ENCODE results near the gene EPHB6.

EPHB6 gene

GRCh38 chr7:142835487-142835886 is 19.4 kb upstream of the EPHB6 start:
- Histone ChIP-seq H3K27me3 (ENCODE audit: insufficient read depth, low read length) (no peaks in the 10 kb centered on the region), H3K9me3 (ENCODE audit: insufficient read depth, low read depth, low read length) (no peaks in the 10 kb centered on the region), H3K9ac (ENCODE audit: low read depth, low read length) (no peak overlapping the region), H3K36me3 (ENCODE audit: insufficient read depth, low read depth, low read length) (no peaks in the 10 kb centered on the region), H3K27ac (ENCODE audit: low read length) (no peak overlapping the region), H3K4me1 (ENCODE audit: insufficient read depth, low read length) (no peaks in the 10 kb centered on the region), H3K4me3 (ENCODE audit: low read length) (no peak overlapping the region)

- H3K36me3 ChIP-seq (ENCODE audit: insufficient read depth, low read depth, low read length): no peaks in the 10 kb centered on the region
- H3K4me1 ChIP-seq (ENCODE audit: insufficient read depth, low read length): no peaks in the 10 kb centered on the region
- H3K4me3 ChIP-seq (ENCODE audit: low read length): no peak overlapping the region
- H3K9me3 ChIP-seq (ENCODE audit: insufficient read depth, low read depth, low read length): no peaks in the 10 kb centered on the region
- H3K27me3 ChIP-seq (ENCODE audit: insufficient read depth, low read length): no peaks in the 10 kb centered on the region
- no peak overlapping the region for H3K9ac ChIP-seq (ENCODE audit: low read depth, low read length)
- no peak overlapping the region for H3K27ac ChIP-seq (ENCODE audit: low read length)
These were observed 18.4 kb upstream of the EPHB6 start for GRCh38 chr7:142836426-142836825.

- H3K27ac ChIP-seq (ENCODE audit: low read length): no peak overlapping the region
- H3K27me3 ChIP-seq (ENCODE audit: insufficient read depth, low read length): no peaks in the 10 kb centered on the region
- no peaks in the 10 kb centered on the region for H3K36me3 ChIP-seq (ENCODE audit: insufficient read depth, low read depth, low read length)
- no peak overlapping the region for H3K9ac ChIP-seq (ENCODE audit: low read depth, low read length)
- H3K4me1 ChIP-seq (ENCODE audit: insufficient read depth, low read length): no peaks in the 10 kb centered on the region
- H3K4me3 ChIP-seq (ENCODE audit: low read length): no peak overlapping the region
- no peaks in the 10 kb centered on the region for H3K9me3 ChIP-seq (ENCODE audit: insufficient read depth, low read depth, low read length)
These were observed 16.2 kb upstream of the EPHB6 start for GRCh38 chr7:142838461-142839213.

GRCh38 chr7:142842251-142842766 is 12.6 kb upstream of the EPHB6 start:
- H3K9me3 ChIP-seq (ENCODE audit: insufficient read depth, low read depth, low read length): no peaks in the 10 kb centered on the region
- no peak overlapping the region for H3K9ac ChIP-seq (ENCODE audit: low read depth, low read length)
- no peak overlapping the region for H3K4me3 ChIP-seq (ENCODE audit: low read length)
- no peak overlapping the region for H3K27ac ChIP-seq (ENCODE audit: low read length)
- H3K27me3 ChIP-seq (ENCODE audit: insufficient read depth, low read length): no peaks in the 10 kb centered on the region
- no peaks in the 10 kb centered on the region for H3K36me3 ChIP-seq (ENCODE audit: insufficient read depth, low read depth, low read length)
- H3K4me1 ChIP-seq (ENCODE audit: insufficient read depth, low read length): no peaks in the 10 kb centered on the region

GRCh38 chr7:142847353-142847752 is 7.5 kb upstream of the EPHB6 start:
- H3K9me3 ChIP-seq (ENCODE audit: insufficient read depth, low read depth, low read length): no peaks in the 10 kb centered on the region
- no peaks in the 10 kb centered on the region for H3K4me1 ChIP-seq (ENCODE audit: insufficient read depth, low read length)
- H3K27ac ChIP-seq (ENCODE audit: low read length): no peak overlapping the region
- no peaks in the 10 kb centered on the region for H3K27me3 ChIP-seq (ENCODE audit: insufficient read depth, low read length)
- H3K4me3 ChIP-seq (ENCODE audit: low read length): no peak overlapping the region
- H3K9ac ChIP-seq (ENCODE audit: low read depth, low read length): no peak overlapping the region
- no peaks in the 10 kb centered on the region for H3K36me3 ChIP-seq (ENCODE audit: insufficient read depth, low read depth, low read length)

- Histone ChIP-seq H3K36me3 (ENCODE audit: insufficient read depth, low read depth, low read length) (no peaks in the 10 kb centered on the region), H3K27me3 (ENCODE audit: insufficient read depth, low read length) (peaks cover 13% of the 10 kb centered on the region), H3K27ac (ENCODE audit: low read length) (no peak overlapping the region), H3K9ac (ENCODE audit: low read depth, low read length) (no peak overlapping the region), H3K4me3 (ENCODE audit: low read length) (no peak overlapping the region), H3K9me3 (ENCODE audit: insufficient read depth, low read depth, low read length) (no peaks in the 10 kb centered on the region), H3K4me1 (ENCODE audit: insufficient read depth, low read length) (peaks cover 8% of the 10 kb centered on the region; the same call in 1 of the 2 replicates)
These were observed 3.6 kb upstream of the EPHB6 start for GRCh38 chr7:142851269-142851668.

GRCh38 chr7:142851919-142852318 is 3.0 kb upstream of the EPHB6 start:
- peaks cover 8% of the 10 kb centered on the region; the same call in 1 of the 2 replicates for H3K4me1 ChIP-seq (ENCODE audit: insufficient read depth, low read length)
- H3K27me3 ChIP-seq (ENCODE audit: insufficient read depth, low read length): peaks cover 19% of the 10 kb centered on the region
- H3K36me3 ChIP-seq (ENCODE audit: insufficient read depth, low read depth, low read length): no peaks in the 10 kb centered on the region
- no peak overlapping the region for H3K4me3 ChIP-seq (ENCODE audit: low read length)
- no peak overlapping the region for H3K27ac ChIP-seq (ENCODE audit: low read length)
- no peak overlapping the region for H3K9ac ChIP-seq (ENCODE audit: low read depth, low read length)
- H3K9me3 ChIP-seq (ENCODE audit: insufficient read depth, low read depth, low read length): no peaks in the 10 kb centered on the region

GRCh38 chr7:142853739-142854371 is 1.0 kb upstream of the EPHB6 start:
- Histone ChIP-seq H3K9me3 (ENCODE audit: insufficient read depth, low read depth, low read length) (no peaks in the 10 kb centered on the region), H3K4me1 (ENCODE audit: insufficient read depth, low read length) (peaks cover 8% of the 10 kb centered on the region; the same call in 1 of the 2 replicates), H3K36me3 (ENCODE audit: insufficient read depth, low read depth, low read length) (no peaks in the 10 kb centered on the region), H3K27me3 (ENCODE audit: insufficient read depth, low read length) (peaks cover 25% of the 10 kb centered on the region), H3K4me3 (ENCODE audit: low read length) (peak overlapping the region; percentile 79), H3K27ac (ENCODE audit: low read length) (no peak overlapping the region), H3K9ac (ENCODE audit: low read depth, low read length) (peak overlapping the region; percentile 71; the same call in 1 of the 2 replicates)

GRCh38 chr7:142855114-142855743 is 353 bp downstream of the EPHB6 start:
- Histone ChIP-seq H3K9ac (ENCODE audit: low read depth, low read length) (peak overlapping the region; percentile 22; the same call in 1 of the 2 replicates), H3K36me3 (ENCODE audit: insufficient read depth, low read depth, low read length) (no peaks in the 10 kb centered on the region)

GRCh38 chr7:142855756-142856564 is 1.1 kb downstream of the EPHB6 start:
- H3K4me3 ChIP-seq (ENCODE audit: low read length): peak overlapping the region; percentile 79
- H3K4me1 ChIP-seq (ENCODE audit: insufficient read depth, low read length): peaks cover 8% of the 10 kb centered on the region; the same call in 1 of the 2 replicates
- no peak overlapping the region for H3K27ac ChIP-seq (ENCODE audit: low read length)
- no peaks in the 10 kb centered on the region for H3K9me3 ChIP-seq (ENCODE audit: insufficient read depth, low read depth, low read length)
- H3K36me3 ChIP-seq (ENCODE audit: insufficient read depth, low read depth, low read length): no peaks in the 10 kb centered on the region
- H3K27me3 ChIP-seq (ENCODE audit: insufficient read depth, low read length): peaks cover 25% of the 10 kb centered on the region
- H3K9ac ChIP-seq (ENCODE audit: low read depth, low read length): no peak overlapping the region

More at GRCh38 chr7:142855114-142855743, 353 bp downstream of the EPHB6 start:
- no peaks in the 10 kb centered on the region for H3K9me3 ChIP-seq (ENCODE audit: insufficient read depth, low read depth, low read length)
- peak overlapping the region; percentile 79 for H3K4me3 ChIP-seq (ENCODE audit: low read length)
- H3K4me1 ChIP-seq (ENCODE audit: insufficient read depth, low read length): peaks cover 8% of the 10 kb centered on the region; the same call in 1 of the 2 replicates
- peaks cover 25% of the 10 kb centered on the region for H3K27me3 ChIP-seq (ENCODE audit: insufficient read depth, low read length)
- no peak overlapping the region for H3K27ac ChIP-seq (ENCODE audit: low read length)
